ENCODE data around the gene DAPL1.

DNA sequence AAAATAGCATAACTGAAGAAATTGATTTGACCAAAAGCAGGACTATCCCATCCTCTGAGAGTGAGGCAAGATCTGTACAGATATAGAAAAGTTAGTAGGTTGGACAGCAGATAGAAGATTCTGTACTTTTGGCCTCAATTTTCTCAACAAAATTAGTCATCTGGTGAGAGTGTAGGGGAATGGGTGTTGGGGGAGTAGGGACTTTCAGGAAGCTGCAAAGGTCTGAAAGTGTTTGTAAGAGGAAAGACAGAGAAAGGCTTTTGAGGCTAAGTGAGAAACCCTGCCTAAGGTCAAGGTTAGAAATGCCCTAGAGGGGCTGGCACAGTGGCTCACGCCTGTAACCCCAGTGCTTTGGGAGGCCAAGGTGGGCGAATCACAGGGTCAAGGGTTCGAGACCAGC lies 40.3 kb downstream of the DAPL1 start:
- TF ChIP-seq, protein P1, sequence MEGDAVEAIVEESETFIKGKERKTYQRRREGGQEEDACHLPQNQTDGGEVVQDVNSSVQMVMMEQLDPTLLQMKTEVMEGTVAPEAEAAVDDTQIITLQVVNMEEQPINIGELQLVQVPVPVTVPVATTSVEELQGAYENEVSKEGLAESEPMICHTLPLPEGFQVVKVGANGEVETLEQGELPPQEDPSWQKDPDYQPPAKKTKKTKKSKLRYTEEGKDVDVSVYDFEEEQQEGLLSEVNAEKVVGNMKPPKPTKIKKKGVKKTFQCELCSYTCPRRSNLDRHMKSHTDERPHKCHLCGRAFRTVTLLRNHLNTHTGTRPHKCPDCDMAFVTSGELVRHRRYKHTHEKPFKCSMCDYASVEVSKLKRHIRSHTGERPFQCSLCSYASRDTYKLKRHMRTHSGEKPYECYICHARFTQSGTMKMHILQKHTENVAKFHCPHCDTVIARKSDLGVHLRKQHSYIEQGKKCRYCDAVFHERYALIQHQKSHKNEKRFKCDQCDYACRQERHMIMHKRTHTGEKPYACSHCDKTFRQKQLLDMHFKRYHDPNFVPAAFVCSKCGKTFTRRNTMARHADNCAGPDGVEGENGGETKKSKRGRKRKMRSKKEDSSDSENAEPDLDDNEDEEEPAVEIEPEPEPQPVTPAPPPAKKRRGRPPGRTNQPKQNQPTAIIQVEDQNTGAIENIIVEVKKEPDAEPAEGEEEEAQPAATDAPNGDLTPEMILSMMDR (IDR thresholded peaks at IDR 0.05; ENCODE audit: low read length) = no peak
- TF ChIP-seq EZH2phosphoT487 (IDR thresholded peaks at IDR 0.05; ENCODE audit: low read length) = no peak

Data from MM.1S (cell line).